Astrocyte (in vitro differentiated cells and primary cell): ENCODE results near the gene CPXM2. TPM values are rescaled to one million over a fixed set of nuclear protein-coding genes. Genes with fewer than 3 reads are reported as not detected.

ENCODE experiments used
- DNase-seq: peaks from one replicate; pipeline ENCODE4 v3.0.0-alpha.2; 2010; ENCODE audit warnings: low read depth
- FAIRE-seq: peaks from 2 replicates; lab custom pipeline; 2011; peaks lifted over from hg19 to GRCh38; lab: Jason Lieb, UNC
- H2AFZ ChIP-seq: 2 replicates; pipeline ENCODE4 v1.6.0; 2012; ENCODE audit warnings: low read depth, low read length, inconsistent platforms
- H3K27ac ChIP-seq: 2 replicates; pipeline ENCODE4 v1.5.1; 2011; ENCODE audit warnings: low read depth, low read length, inconsistent platforms
- H3K27me3 ChIP-seq: 2 replicates; pipeline ENCODE4 v1.6.0; 2011; ENCODE audit warnings: low read length, inconsistent platforms; ENCODE audit not compliant: insufficient read depth
- H3K36me3 ChIP-seq: 2 replicates; pipeline ENCODE4 v1.5.1; 2011; ENCODE audit warnings: low read length, inconsistent platforms; ENCODE audit not compliant: insufficient read depth
- H3K4me1 ChIP-seq: 2 replicates; pipeline ENCODE4 v1.5.1; 2011; ENCODE audit warnings: low read length, inconsistent platforms; ENCODE audit not compliant: insufficient read depth
- H3K4me2 ChIP-seq: 2 replicates; pipeline ENCODE4 v1.6.0; 2012; ENCODE audit warnings: low read length, inconsistent platforms
- H3K4me3 ChIP-seq: 2 replicates; pipeline ENCODE4 v1.5.1; 2011; ENCODE audit warnings: low read depth, mild to moderate bottlenecking, low read length, inconsistent platforms; ENCODE audit not compliant: insufficient read depth
- H3K79me2 ChIP-seq: 2 replicates; pipeline ENCODE4 v1.6.0; 2012; ENCODE audit warnings: mild to moderate bottlenecking, low read length, inconsistent platforms; ENCODE audit not compliant: insufficient read depth
- H3K9ac ChIP-seq: 2 replicates; pipeline ENCODE4 v1.6.0; 2012; ENCODE audit warnings: mild to moderate bottlenecking, low read length, inconsistent platforms
- H3K9me3 ChIP-seq: 2 replicates; pipeline ENCODE4 v1.5.1; 2012; ENCODE audit warnings: low read depth, mild to moderate bottlenecking, low read length, inconsistent platforms; ENCODE audit not compliant: insufficient read depth
- H4K20me1 ChIP-seq: 2 replicates; pipeline ENCODE4 v1.6.0; 2012; ENCODE audit warnings: low read length, inconsistent platforms; ENCODE audit not compliant: insufficient read depth
- H3K27ac Mint-ChIP-seq: one replicate; pipeline ENCODE4 v1.8.0; 2021; ENCODE audit warnings: mild to moderate bottlenecking, mixed read lengths; ENCODE audit not compliant: unreplicated experiment
- H3K27me3 Mint-ChIP-seq: one replicate; pipeline ENCODE4 v1.8.0; 2021; ENCODE audit warnings: low read depth, mixed read lengths; ENCODE audit not compliant: unreplicated experiment
- H3K36me3 Mint-ChIP-seq: one replicate; pipeline ENCODE4 v1.8.0; 2021; ENCODE audit warnings: low read depth, mixed read lengths; ENCODE audit not compliant: unreplicated experiment
- H3K4me1 Mint-ChIP-seq: one replicate; pipeline ENCODE4 v1.8.0; 2021; ENCODE audit warnings: low read depth, mixed read lengths; ENCODE audit not compliant: unreplicated experiment
- H3K4me3 Mint-ChIP-seq: one replicate; pipeline ENCODE4 v1.8.0; 2021; ENCODE audit warnings: mild to moderate bottlenecking, moderate library complexity, mixed read lengths; ENCODE audit not compliant: unreplicated experiment
- H3K9me3 Mint-ChIP-seq: one replicate; pipeline ENCODE4 v1.8.0; 2021; ENCODE audit warnings: mild to moderate bottlenecking, mixed read lengths; ENCODE audit not compliant: unreplicated experiment
- EZH2 ChIP-seq: IDR thresholded peaks from 2 replicates; pipeline ENCODE4 v1.6.1; 2012; ENCODE audit warnings: mild to moderate bottlenecking, low read length, inconsistent platforms; ENCODE audit not compliant: insufficient read depth
- total RNA-seq: library from RNA; stranded (reverse); gene quantifications from 2 replicates; pipeline ENCODE4 v1.2.1, GENCODE V29; 2021
- TF ChIP-seq, protein P1 (sequence below): IDR thresholded peaks from 2 replicates; pipeline ENCODE4 v1.5.1; 2011; ENCODE audit warnings: low read depth, mild to moderate bottlenecking, inconsistent platforms, low read length, moderate library complexity; ENCODE audit not compliant: insufficient read depth

Gene CPXM2
- total RNA-seq, 1 donor from 2014 or later, result 5.2 TPM

DNA sequence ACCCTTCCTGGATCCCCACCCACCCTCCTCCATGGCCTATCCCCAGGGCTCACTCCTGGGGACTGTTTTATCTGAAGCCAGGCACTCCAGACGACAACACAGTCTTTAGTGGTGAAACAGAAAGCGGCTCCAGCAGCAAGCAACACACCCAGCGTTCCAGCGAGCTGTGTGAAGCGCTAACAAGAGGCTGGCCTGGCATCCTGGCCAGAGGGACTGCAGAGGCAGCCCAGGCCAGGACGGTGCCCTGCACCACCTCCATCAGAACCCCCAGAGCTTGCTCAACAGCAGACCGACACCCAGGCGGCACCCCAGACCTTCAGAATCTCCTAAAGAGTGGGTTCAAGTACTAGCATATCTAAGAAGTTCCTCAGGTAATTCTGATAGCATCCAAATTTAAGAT is 2.0 kb upstream of the CPXM2 start:
- Histone ChIP-seq H4K20me1 (no peaks in the 10 kb centered on the region), H3K9me3 (no peaks in the 10 kb centered on the region), H2AFZ (no peak overlapping the region), H3K27me3 (peaks cover 2% of the 10 kb centered on the region), H3K36me3 (no peaks in the 10 kb centered on the region), H3K27ac (no peak overlapping the region), H3K4me3 (no peak overlapping the region), H3K4me1 (no peaks in the 10 kb centered on the region), H3K4me2 (no peak overlapping the region), H3K9ac (no peak overlapping the region), H3K79me2 (no peaks in the 10 kb centered on the region)
- Mint-ChIP-seq H3K4me3 (no peak overlapping the region), H3K27ac (no peak overlapping the region), H3K36me3 (no peaks in the 10 kb centered on the region), H3K27me3 (peaks cover 51% of the 10 kb centered on the region), H3K9me3 (no peaks in the 10 kb centered on the region), H3K4me1 (no peaks in the 10 kb centered on the region)
- DNase-seq, result no peak
- TF ChIP-seq, protein P1, sequence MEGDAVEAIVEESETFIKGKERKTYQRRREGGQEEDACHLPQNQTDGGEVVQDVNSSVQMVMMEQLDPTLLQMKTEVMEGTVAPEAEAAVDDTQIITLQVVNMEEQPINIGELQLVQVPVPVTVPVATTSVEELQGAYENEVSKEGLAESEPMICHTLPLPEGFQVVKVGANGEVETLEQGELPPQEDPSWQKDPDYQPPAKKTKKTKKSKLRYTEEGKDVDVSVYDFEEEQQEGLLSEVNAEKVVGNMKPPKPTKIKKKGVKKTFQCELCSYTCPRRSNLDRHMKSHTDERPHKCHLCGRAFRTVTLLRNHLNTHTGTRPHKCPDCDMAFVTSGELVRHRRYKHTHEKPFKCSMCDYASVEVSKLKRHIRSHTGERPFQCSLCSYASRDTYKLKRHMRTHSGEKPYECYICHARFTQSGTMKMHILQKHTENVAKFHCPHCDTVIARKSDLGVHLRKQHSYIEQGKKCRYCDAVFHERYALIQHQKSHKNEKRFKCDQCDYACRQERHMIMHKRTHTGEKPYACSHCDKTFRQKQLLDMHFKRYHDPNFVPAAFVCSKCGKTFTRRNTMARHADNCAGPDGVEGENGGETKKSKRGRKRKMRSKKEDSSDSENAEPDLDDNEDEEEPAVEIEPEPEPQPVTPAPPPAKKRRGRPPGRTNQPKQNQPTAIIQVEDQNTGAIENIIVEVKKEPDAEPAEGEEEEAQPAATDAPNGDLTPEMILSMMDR, result no peak
- no peak for TF ChIP-seq EZH2
- FAIRE-seq, result no peak

DNA sequence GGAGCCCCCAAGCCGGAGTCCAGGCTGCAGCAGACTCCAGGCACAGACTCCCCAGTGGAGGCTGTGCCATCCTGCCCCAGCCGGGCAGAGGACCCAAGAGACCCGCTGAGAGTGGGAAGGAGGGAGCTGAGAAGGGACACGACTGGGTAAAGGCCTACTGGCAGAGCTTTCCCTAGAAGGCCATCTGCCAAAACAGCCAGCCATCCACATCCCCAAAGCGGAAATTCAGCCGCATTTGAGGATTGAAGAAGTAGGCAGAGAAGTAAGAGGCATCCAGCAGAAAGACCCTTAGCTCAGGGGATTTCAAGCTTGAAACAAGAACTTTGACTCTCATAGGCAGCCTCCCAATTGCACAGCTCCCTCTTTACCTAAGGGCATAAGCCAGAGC is 857 bp downstream of the CPXM2 start:
- no peaks in the 10 kb centered on the region for H3K36me3 ChIP-seq
- no peaks in the 10 kb centered on the region for H3K79me2 ChIP-seq
- H3K4me1 ChIP-seq, result no peaks in the 10 kb centered on the region
- H3K27ac Mint-ChIP-seq, result no peak overlapping the region
- H2AFZ ChIP-seq, result no peak overlapping the region
- peaks cover 2% of the 10 kb centered on the region for H3K27me3 ChIP-seq
- H3K4me3 ChIP-seq, result no peak overlapping the region
- H3K9me3 Mint-ChIP-seq, result peaks cover 2% of the 10 kb centered on the region
- H3K9ac ChIP-seq, result no peak overlapping the region
- DNase-seq (no peak), FAIRE-seq (no peak)
- no peaks in the 10 kb centered on the region for H3K9me3 ChIP-seq
- peaks cover 51% of the 10 kb centered on the region for H3K27me3 Mint-ChIP-seq
- H4K20me1 ChIP-seq, result no peaks in the 10 kb centered on the region
- no peak overlapping the region for H3K4me2 ChIP-seq
- TF ChIP-seq EZH2, result no peak
- TF ChIP-seq, protein P1, result no peak
- no peak overlapping the region for H3K27ac ChIP-seq
- no peaks in the 10 kb centered on the region for H3K36me3 Mint-ChIP-seq
- peaks cover 6% of the 10 kb centered on the region for H3K4me1 Mint-ChIP-seq
- H3K4me3 Mint-ChIP-seq, result peak overlapping the region; percentile 76

DNA sequence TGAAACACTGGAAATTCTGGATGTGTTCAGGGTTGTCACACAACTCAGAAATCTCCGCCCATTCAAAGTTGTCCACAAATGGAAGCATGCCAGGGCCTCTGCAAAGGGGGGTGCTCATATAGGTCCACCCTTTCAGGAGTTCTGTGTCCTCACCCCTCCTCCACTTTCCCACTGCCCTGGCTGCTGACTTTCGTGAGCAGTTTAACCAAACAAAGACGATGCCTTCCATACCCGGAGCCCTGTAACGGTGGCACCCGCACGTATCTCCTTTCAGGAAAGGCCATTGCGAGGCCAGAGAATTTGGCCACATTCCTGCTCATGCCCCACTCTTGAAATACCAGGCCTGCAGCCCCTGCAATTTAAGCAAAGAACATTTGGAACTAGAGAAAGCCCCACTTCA is 1.4 kb downstream of the CPXM2 start:
- H2AFZ ChIP-seq, result no peak overlapping the region

More for the DNA sequence above, 1.4 kb downstream of the CPXM2 start:
- Histone ChIP-seq H3K9me3 (no peaks in the 10 kb centered on the region), H3K4me1 (no peaks in the 10 kb centered on the region), H3K79me2 (no peaks in the 10 kb centered on the region), H3K9ac (no peak overlapping the region), H3K4me2 (no peak overlapping the region), H3K36me3 (no peaks in the 10 kb centered on the region), H3K27me3 (peaks cover 2% of the 10 kb centered on the region), H4K20me1 (no peaks in the 10 kb centered on the region), H3K27ac (no peak overlapping the region), H3K4me3 (no peak overlapping the region)
- Mint-ChIP-seq H3K36me3 (no peaks in the 10 kb centered on the region), H3K4me1 (peaks cover 6% of the 10 kb centered on the region), H3K4me3 (peak overlapping the region; percentile 76), H3K9me3 (peaks cover 2% of the 10 kb centered on the region), H3K27ac (no peak overlapping the region), H3K27me3 (peaks cover 51% of the 10 kb centered on the region)
- FAIRE-seq (no peak), DNase-seq (no peak)
- no peak for TF ChIP-seq EZH2
- TF ChIP-seq, protein P1, result no peak
